NCI-H526 treated with DMSO at 0.1 percent for 48 hours (cell line): ENCODE measurements around the gene FAM98C.
A peak's percentile ranks its signal among the peaks of the same experiment; 100 is the strongest.
"Not testable (repeated sequence)": the region's sequence is repeated elsewhere in the genome, so short reads cannot be mapped to it uniquely, and the experiment has no call there.

Source experiments
- DNase-seq: peaks from one replicate; lab custom pipeline; 2025; lab: John Stamatoyannopoulos, UW

The FAM98C gene

GRCh38 chr19:38399081-38399480 is 3.8 kb upstream of the FAM98C start:
- DNase-seq = no peak

GRCh38 chr19:38399537-38399936 is 3.4 kb upstream of the FAM98C start:
- DNase-seq = no peak

- DNase-seq = no peak
Observed at GRCh38 chr19:38400361-38400760, 2.5 kb upstream of the FAM98C start.

- DNase-seq = no peak
Observed at GRCh38 chr19:38401148-38401547, 1.7 kb upstream of the FAM98C start.

- no peak for DNase-seq
Observed at GRCh38 chr19:38402623-38402966, 298 bp upstream of the FAM98C start.

- no peak for DNase-seq
Observed at GRCh38 chr19:38404858-38405257, 2.0 kb downstream of the FAM98C start.

- DNase-seq = no peak
Observed at GRCh38 chr19:38405276-38405675, 2.4 kb downstream of the FAM98C start.

GRCh38 chr19:38409631-38410133 is 6.8 kb downstream of the FAM98C start:
- DNase-seq = no peak

- DNase-seq = not testable (repeated sequence)
Observed at GRCh38 chr19:38410407-38410806, 7.5 kb downstream of the FAM98C start.

- DNase-seq = no peak
Observed at GRCh38 chr19:38411041-38411712, 8.3 kb downstream of the FAM98C start.

GRCh38 chr19:38411898-38412297 is 9.0 kb downstream of the FAM98C start:
- DNase-seq = not testable (repeated sequence)

- no peak for DNase-seq
Observed at GRCh38 chr19:38412491-38412890, 9.6 kb downstream of the FAM98C start.

- DNase-seq = no peak
Observed at GRCh38 chr19:38412961-38413360, 10.1 kb downstream of the FAM98C start.

- no peak for DNase-seq
Observed at GRCh38 chr19:38413416-38413815, 10.5 kb downstream of the FAM98C start.

GRCh38 chr19:38417146-38417543 is 14.3 kb downstream of the FAM98C start:
- no peak for DNase-seq

- DNase-seq = peak; percentile 28
Observed at GRCh38 chr19:38417544-38418506, 14.9 kb downstream of the FAM98C start.

GRCh38 chr19:38420935-38421334 is 18.0 kb downstream of the FAM98C start:
- no peak for DNase-seq

GRCh38 chr19:38421856-38422255 is 19.0 kb downstream of the FAM98C start:
- DNase-seq = no peak

GRCh38 chr19:38422438-38422837 is 19.5 kb downstream of the FAM98C start:
- no peak for DNase-seq

- no peak for DNase-seq
Observed at GRCh38 chr19:38424272-38424671, 21.4 kb downstream of the FAM98C start.

- DNase-seq = no peak
Observed at GRCh38 chr19:38425222-38425809, 22.4 kb downstream of the FAM98C start.

- no peak for DNase-seq
Observed at GRCh38 chr19:38425810-38426466, 23.0 kb downstream of the FAM98C start, which contains the start of gene RASGRP4. Gene RASGRP4, minus strand, starts transcription at chr19:38426219. Its CDS starts 128 bp downstream, at chr19:38426091.
